SK-N-SH (cell line): Measurements from ENCODE around the gene PTPRD. TPM values are rescaled to one million over a fixed set of nuclear protein-coding genes. Genes with fewer than 3 reads are reported as not detected.

ENCODE experiments used
- CTCF ChIA-PET: fragments of 300-600, 350-600 bp; formaldehyde crosslinking; extraction: SDS; loops from one replicate; lab custom pipeline; 2021; lab: Yijun Ruan, JAX
- POLR2A ChIA-PET: fragments of 350-600 bp; sonication (Branson Sonifier 250); formaldehyde crosslinking; extraction: SDS; loops from one replicate; lab custom pipeline; 2020; ENCODE audit warnings: antibody characterized with exemption, inconsistent platforms; lab: Yijun Ruan, JAX
- DNase-seq: peaks from one replicate; pipeline ENCODE4 v3.0.0; 2012
- H2AFZ ChIP-seq: fragments of 200-600 bp; sonication (generic); 2 replicates; pipeline ENCODE4 v1.8.1; 2016; ENCODE audit warnings: antibody characterized with exemption, mild to moderate bottlenecking, low read depth
- H3F3A ChIP-seq: fragments of 200-600 bp; sonication (generic); replicated peaks from 2 replicates; pipeline ENCODE3; 2016; ENCODE audit warnings: antibody characterized with exemption, mild to moderate bottlenecking; ENCODE audit not compliant: insufficient read depth
- H3K27ac ChIP-seq, 2 experiments: fragments of 200-500 bp in 1 of 2; fragments of 200-600 bp in 1 of 2; sonication (Bioruptor generic) in 1 of 2; sonication (generic), shearing (Covaris generic) in 1 of 2; 2 replicates each; pipeline versions ENCODE4 v1.5.1 to v1.6.1; 2014 to 2016; ENCODE audit warnings: low read depth in 2 of 2, inconsistent platforms in 1 of 2, low read length in 1 of 2, mild to moderate bottlenecking in 1 of 2, mixed read lengths in 1 of 2
- H3K27me3 ChIP-seq: fragments of 200-600 bp; sonication (generic), shearing (Covaris generic); 2 replicates; pipeline ENCODE4 v1.6.1; 2016; ENCODE audit warnings: mixed run types; ENCODE audit not compliant: insufficient read depth
- H3K36me3 ChIP-seq, 2 experiments: fragments of 200-500 bp in 1 of 2; fragments of 200-600 bp in 1 of 2; sonication (Bioruptor generic) in 1 of 2; sonication (generic) in 1 of 2; replicated peaks in 1 of 2; 2 replicates each; pipeline versions ENCODE3 to v1.5.1; 2014 to 2016; ENCODE audit warnings: low read length in 1 of 2, mild to moderate bottlenecking in 1 of 2; ENCODE audit not compliant: insufficient read depth in 2 of 2, control insufficient read depth in 1 of 2
- H3K4me1 ChIP-seq, 2 experiments: fragments of 200-500 bp in 1 of 2; fragments of 200-600 bp in 1 of 2; sonication (Bioruptor generic) in 1 of 2; sonication (generic), shearing (Covaris generic) in 1 of 2; 2 replicates each; pipeline versions ENCODE4 v1.5.1 to v1.6.1; 2014 to 2016; ENCODE audit warnings: low read depth in 1 of 2, low read length in 1 of 2, mixed run types in 1 of 2; ENCODE audit not compliant: insufficient read depth in 2 of 2, control insufficient read depth in 1 of 2
- H3K4me2 ChIP-seq: fragments of 200-600 bp; sonication (generic), shearing (Covaris generic); 2 replicates; pipeline ENCODE4 v1.6.1; 2017; ENCODE audit warnings: mixed run types
- H3K4me3 ChIP-seq, 2 experiments: fragments of 200-500 bp in 1 of 2; fragments of 200-600 bp in 1 of 2; sonication (Bioruptor generic) in 1 of 2; sonication (generic), shearing (Covaris generic) in 1 of 2; 2 replicates each; pipeline versions ENCODE4 v1.5.1 to v1.8.1; 2014 to 2016; ENCODE audit warnings: low read depth in 2 of 2, inconsistent platforms in 1 of 2, low read length in 1 of 2, mild to moderate bottlenecking in 1 of 2, mixed read lengths in 1 of 2, moderate library complexity in 1 of 2
- H3K79me2 ChIP-seq: fragments of 200-600 bp; sonication (generic); 2 replicates; pipeline ENCODE4 v1.8.1; 2017; ENCODE audit warnings: mild to moderate bottlenecking; ENCODE audit not compliant: insufficient read depth
- H3K9ac ChIP-seq: fragments of 200-600 bp; sonication (generic); 2 replicates; pipeline ENCODE4 v1.6.1; 2017; ENCODE audit warnings: mixed run types
- H3K9me2 ChIP-seq: fragments of 200-600 bp; sonication (generic); 2 replicates; pipeline ENCODE4 v1.6.1; 2017; ENCODE audit warnings: mixed run types
- H3K9me3 ChIP-seq: fragments of 200-600 bp; sonication (generic); 2 replicates; pipeline ENCODE4 v1.6.1; 2017; ENCODE audit warnings: mixed run types, mild to moderate bottlenecking, moderate library complexity
- H4K20me1 ChIP-seq: fragments of 200-600 bp; sonication (generic); 2 replicates; pipeline ENCODE4 v1.6.1; 2017; ENCODE audit warnings: mild to moderate bottlenecking, mixed run types; ENCODE audit not compliant: insufficient read depth
- CHD2 ChIP-seq: fragments of 150-350 bp; IDR thresholded peaks from 2 replicates; pipeline ENCODE4 v1.6.1; 2018; ENCODE audit warnings: low read length; ENCODE audit not compliant: partially characterized antibody
- EP300 ChIP-seq, 2 experiments: IDR thresholded peaks; 2 replicates each; pipeline versions ENCODE4 v1.4.0 to v1.6.1; 2012; ENCODE audit warnings: borderline replicate concordance in 1 of 2, low read depth in 1 of 2, low read length in 1 of 2
- EZH2phosphoT487 ChIP-seq: fragments of 200-600 bp; sonication (generic); IDR thresholded peaks from 2 replicates; pipeline ENCODE4 v1.6.1; 2017; ENCODE audit warnings: low read depth, mixed run types, mild to moderate bottlenecking, antibody characterized with exemption, moderate library complexity, borderline replicate concordance
- FOXM1 ChIP-seq: IDR thresholded peaks from 2 replicates; pipeline ENCODE4 v1.4.0; 2012; ENCODE audit warnings: low read depth, mild to moderate bottlenecking
- GATA2 ChIP-seq: sonication (generic); formaldehyde crosslinking; IDR thresholded peaks from 2 replicates; pipeline ENCODE4 v1.5.0; 2020; ENCODE audit warnings: mild to moderate bottlenecking, missing genetic modification reagents
- JUND ChIP-seq: IDR thresholded peaks from 2 replicates; pipeline ENCODE4 v1.4.0; 2012
- MEF2A ChIP-seq: IDR thresholded peaks from 2 replicates; pipeline ENCODE4 v1.4.0; 2012; ENCODE audit warnings: low read depth, borderline replicate concordance
- MXI1 ChIP-seq: IDR thresholded peaks from 2 replicates; pipeline ENCODE4 v1.6.1; 2012; ENCODE audit warnings: mild to moderate bottlenecking, low read depth, low read length, improper control_type of control experiment
- NFIC ChIP-seq: IDR thresholded peaks from 2 replicates; pipeline ENCODE4 v1.4.0; 2012; ENCODE audit warnings: borderline replicate concordance
- NRF1 ChIP-seq: IDR thresholded peaks from 2 replicates; pipeline ENCODE4 v1.6.1; 2012; ENCODE audit warnings: low read depth, mild to moderate bottlenecking, low read length
- POLR2AphosphoS5 ChIP-seq: IDR thresholded peaks from 2 replicates; pipeline ENCODE4 v1.6.1; 2012; ENCODE audit warnings: low read depth, low read length
- RCOR1 ChIP-seq: fragments of 150-350 bp; IDR thresholded peaks from 2 replicates; pipeline ENCODE4 v1.6.1; 2017; ENCODE audit warnings: antibody characterized with exemption, low read length
- RFX5 ChIP-seq: IDR thresholded peaks from 2 replicates; pipeline ENCODE4 v1.6.1; 2012; ENCODE audit warnings: mild to moderate bottlenecking, improper control_type of control experiment, low read length
- RXRA ChIP-seq: IDR thresholded peaks from 2 replicates; pipeline ENCODE4 v1.4.0; 2012; ENCODE audit warnings: low read depth, mild to moderate bottlenecking, borderline replicate concordance
- TEAD4 ChIP-seq: IDR thresholded peaks from 2 replicates; pipeline ENCODE4 v1.4.0; 2012; ENCODE audit warnings: mild to moderate bottlenecking, borderline replicate concordance; ENCODE audit not compliant: insufficient read depth
- YY1 ChIP-seq: IDR thresholded peaks from 2 replicates; pipeline ENCODE4 v1.4.0; 2012; ENCODE audit warnings: low read depth, mild to moderate bottlenecking
- WGBS: methylation state at CpG from one replicate; pipeline ENCODE4 v1.1.6; 2017; ENCODE audit warnings: low lambda C conversion rate; 5-methylcytosine and 5-hydroxymethylcytosine counted together
- polyA plus RNA-seq, 3 experiments: library from polyadenylated mRNA; depleted of rRNA; stranded (reverse); fragments of >200 nt; gene quantifications; 2 replicates each; pipeline ENCODE4 v1.2.3, GENCODE V29; 2012
- TF ChIP-seq, protein P1 (sequence below): IDR thresholded peaks from 2 replicates; pipeline ENCODE4 v1.4.0; 2012; ENCODE audit warnings: low read depth, borderline replicate concordance
- TF ChIP-seq, protein P2 (sequence below): IDR thresholded peaks from 2 replicates; pipeline ENCODE4 v1.4.0; 2012; ENCODE audit warnings: low read depth
- TF ChIP-seq, protein P3 (sequence below): fragments of 150-350 bp; IDR thresholded peaks from 2 replicates; pipeline ENCODE4 v1.6.1; 2017; ENCODE audit warnings: antibody characterized with exemption, low read length, low read depth, borderline replicate concordance
- TF ChIP-seq, protein P4 (sequence below): IDR thresholded peaks from 2 replicates; pipeline ENCODE4 v1.6.1; 2012; ENCODE audit warnings: mild to moderate bottlenecking, low read depth, low read length, moderate library complexity
- TF ChIP-seq, protein P5 (sequence below): IDR thresholded peaks from 2 replicates; pipeline ENCODE4 v1.4.0; 2012; ENCODE audit warnings: low read depth, borderline replicate concordance

PTPRD gene
- polyA plus RNA-seq, 1 of the 3 experiments (the other 2 are of a cell fraction) = 0.15 TPM

DNA sequence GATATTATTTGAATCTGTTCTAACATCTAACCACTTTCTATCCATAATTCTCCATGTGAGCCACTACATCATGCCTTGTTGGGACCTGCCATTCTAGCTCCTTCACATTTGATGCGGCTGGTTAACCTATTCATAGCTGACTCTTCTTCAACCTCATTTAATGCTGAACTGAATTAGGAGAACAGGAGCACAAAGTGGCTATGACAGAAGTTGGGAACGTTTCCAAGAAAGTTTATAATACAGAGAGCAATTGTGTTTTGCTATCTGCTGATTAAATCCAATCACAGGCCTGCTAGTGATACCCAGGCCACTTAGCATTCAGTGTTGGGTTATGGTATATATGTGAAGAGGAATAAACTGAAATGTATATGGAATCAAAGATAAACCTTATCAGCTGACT lies 440.3 kb downstream of the PTPRD start:
- no peaks in the 10 kb centered on the region for H3K79me2 ChIP-seq
- no peaks in the 10 kb centered on the region for H3K9me3 ChIP-seq
- WGBS = 8% methylated on average over 2 of the region's 2 CpGs
- TF ChIP-seq JUND (no peak), TEAD4 (no peak), CHD2 (no peak), MEF2A (no peak), FOXM1 (no peak), MXI1 (no peak), GATA2 (CRISPR knock-in tag) (no peak), EP300 (IDR thresholded peaks at IDR 0.05; ENCODE audit: borderline replicate concordance in 1 of 2, low read depth in 1 of 2, low read length in 1 of 2) (no peak), NFIC (no peak)
- TF ChIP-seq, protein P1, sequence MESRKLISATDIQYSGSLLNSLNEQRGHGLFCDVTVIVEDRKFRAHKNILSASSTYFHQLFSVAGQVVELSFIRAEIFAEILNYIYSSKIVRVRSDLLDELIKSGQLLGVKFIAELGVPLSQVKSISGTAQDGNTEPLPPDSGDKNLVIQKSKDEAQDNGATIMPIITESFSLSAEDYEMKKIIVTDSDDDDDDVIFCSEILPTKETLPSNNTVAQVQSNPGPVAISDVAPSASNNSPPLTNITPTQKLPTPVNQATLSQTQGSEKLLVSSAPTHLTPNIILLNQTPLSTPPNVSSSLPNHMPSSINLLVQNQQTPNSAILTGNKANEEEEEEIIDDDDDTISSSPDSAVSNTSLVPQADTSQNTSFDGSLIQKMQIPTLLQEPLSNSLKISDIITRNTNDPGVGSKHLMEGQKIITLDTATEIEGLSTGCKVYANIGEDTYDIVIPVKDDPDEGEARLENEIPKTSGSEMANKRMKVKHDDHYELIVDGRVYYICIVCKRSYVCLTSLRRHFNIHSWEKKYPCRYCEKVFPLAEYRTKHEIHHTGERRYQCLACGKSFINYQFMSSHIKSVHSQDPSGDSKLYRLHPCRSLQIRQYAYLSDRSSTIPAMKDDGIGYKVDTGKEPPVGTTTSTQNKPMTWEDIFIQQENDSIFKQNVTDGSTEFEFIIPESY = no peak
- TF ChIP-seq, protein P2, sequence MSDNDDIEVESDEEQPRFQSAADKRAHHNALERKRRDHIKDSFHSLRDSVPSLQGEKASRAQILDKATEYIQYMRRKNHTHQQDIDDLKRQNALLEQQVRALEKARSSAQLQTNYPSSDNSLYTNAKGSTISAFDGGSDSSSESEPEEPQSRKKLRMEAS = no peak
- TF ChIP-seq, protein P3, sequence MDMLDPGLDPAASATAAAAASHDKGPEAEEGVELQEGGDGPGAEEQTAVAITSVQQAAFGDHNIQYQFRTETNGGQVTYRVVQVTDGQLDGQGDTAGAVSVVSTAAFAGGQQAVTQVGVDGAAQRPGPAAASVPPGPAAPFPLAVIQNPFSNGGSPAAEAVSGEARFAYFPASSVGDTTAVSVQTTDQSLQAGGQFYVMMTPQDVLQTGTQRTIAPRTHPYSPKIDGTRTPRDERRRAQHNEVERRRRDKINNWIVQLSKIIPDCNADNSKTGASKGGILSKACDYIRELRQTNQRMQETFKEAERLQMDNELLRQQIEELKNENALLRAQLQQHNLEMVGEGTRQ = no peak
- H4K20me1 ChIP-seq = no peaks in the 10 kb centered on the region
- no peak overlapping the region for H2AFZ ChIP-seq
- no peaks in the 10 kb centered on the region for H3K4me1 ChIP-seq
- POLR2A ChIA-PET = no interaction called here
- no peak overlapping the region for H3K9ac ChIP-seq
- no peak overlapping the region for H3K4me3 ChIP-seq
- no peak overlapping the region for H3K4me2 ChIP-seq
- CTCF ChIA-PET = no interaction called here
- H3K36me3 ChIP-seq = no peaks in the 10 kb centered on the region
- H3K27ac ChIP-seq = no peak overlapping the region
- no peaks in the 10 kb centered on the region for H3K9me2 ChIP-seq
- no peaks in the 10 kb centered on the region for H3F3A ChIP-seq
- H3K27me3 ChIP-seq = no peaks in the 10 kb centered on the region
- DNase-seq = no peak

DNA sequence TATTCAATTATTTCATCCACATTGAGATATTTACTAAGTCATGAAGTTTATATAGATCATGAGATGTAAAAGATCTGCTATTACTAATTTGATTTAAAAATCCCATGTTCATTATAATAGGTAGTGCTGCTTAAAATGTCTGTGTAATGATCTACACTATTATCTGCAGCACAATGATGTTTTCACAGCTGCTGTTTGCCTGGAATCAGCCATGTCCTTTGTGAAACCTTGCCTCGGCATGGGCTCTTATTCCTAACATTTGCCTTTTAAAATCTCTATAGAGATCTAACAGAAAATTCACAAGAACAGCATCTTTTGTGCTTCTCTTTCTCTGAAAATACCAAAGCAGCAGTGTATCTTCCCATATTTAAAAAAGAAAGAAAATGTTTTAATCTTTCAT lies 444.6 kb downstream of the PTPRD start:
- WGBS = 17% methylated on average over 1 of the region's 1 CpG
- Histone ChIP-seq H3K36me3 (no peaks in the 10 kb centered on the region), H3K4me3 (no peak overlapping the region), H3K79me2 (no peaks in the 10 kb centered on the region), H3K27me3 (no peaks in the 10 kb centered on the region), H3K27ac (no peak overlapping the region), H3F3A (no peaks in the 10 kb centered on the region), H2AFZ (no peak overlapping the region), H3K4me1 (no peaks in the 10 kb centered on the region), H3K9ac (no peak overlapping the region), H3K9me2 (no peaks in the 10 kb centered on the region), H4K20me1 (no peaks in the 10 kb centered on the region), H3K9me3 (no peaks in the 10 kb centered on the region), H3K4me2 (no peak overlapping the region)
- no peak for DNase-seq
- ChIA-PET CTCF (no interaction called here), POLR2A (no interaction called here)
- TF ChIP-seq, protein P4, sequence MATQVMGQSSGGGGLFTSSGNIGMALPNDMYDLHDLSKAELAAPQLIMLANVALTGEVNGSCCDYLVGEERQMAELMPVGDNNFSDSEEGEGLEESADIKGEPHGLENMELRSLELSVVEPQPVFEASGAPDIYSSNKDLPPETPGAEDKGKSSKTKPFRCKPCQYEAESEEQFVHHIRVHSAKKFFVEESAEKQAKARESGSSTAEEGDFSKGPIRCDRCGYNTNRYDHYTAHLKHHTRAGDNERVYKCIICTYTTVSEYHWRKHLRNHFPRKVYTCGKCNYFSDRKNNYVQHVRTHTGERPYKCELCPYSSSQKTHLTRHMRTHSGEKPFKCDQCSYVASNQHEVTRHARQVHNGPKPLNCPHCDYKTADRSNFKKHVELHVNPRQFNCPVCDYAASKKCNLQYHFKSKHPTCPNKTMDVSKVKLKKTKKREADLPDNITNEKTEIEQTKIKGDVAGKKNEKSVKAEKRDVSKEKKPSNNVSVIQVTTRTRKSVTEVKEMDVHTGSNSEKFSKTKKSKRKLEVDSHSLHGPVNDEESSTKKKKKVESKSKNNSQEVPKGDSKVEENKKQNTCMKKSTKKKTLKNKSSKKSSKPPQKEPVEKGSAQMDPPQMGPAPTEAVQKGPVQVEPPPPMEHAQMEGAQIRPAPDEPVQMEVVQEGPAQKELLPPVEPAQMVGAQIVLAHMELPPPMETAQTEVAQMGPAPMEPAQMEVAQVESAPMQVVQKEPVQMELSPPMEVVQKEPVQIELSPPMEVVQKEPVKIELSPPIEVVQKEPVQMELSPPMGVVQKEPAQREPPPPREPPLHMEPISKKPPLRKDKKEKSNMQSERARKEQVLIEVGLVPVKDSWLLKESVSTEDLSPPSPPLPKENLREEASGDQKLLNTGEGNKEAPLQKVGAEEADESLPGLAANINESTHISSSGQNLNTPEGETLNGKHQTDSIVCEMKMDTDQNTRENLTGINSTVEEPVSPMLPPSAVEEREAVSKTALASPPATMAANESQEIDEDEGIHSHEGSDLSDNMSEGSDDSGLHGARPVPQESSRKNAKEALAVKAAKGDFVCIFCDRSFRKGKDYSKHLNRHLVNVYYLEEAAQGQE = no peak
- TF ChIP-seq, protein P5, sequence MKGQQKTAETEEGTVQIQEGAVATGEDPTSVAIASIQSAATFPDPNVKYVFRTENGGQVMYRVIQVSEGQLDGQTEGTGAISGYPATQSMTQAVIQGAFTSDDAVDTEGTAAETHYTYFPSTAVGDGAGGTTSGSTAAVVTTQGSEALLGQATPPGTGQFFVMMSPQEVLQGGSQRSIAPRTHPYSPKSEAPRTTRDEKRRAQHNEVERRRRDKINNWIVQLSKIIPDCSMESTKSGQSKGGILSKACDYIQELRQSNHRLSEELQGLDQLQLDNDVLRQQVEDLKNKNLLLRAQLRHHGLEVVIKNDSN = no peak
- TF ChIP-seq MXI1 (no peak), RXRA (no peak), RCOR1 (no peak), JUND (no peak), RFX5 (no peak), POLR2AphosphoS5 (no peak), NRF1 (no peak), YY1 (no peak), GATA2 (CRISPR knock-in tag) (no peak), EZH2phosphoT487 (no peak)
